Muscle layer of duodenum (tissue), 2 donors: ENCODE results near the gene OLIG1.
A peak's percentile ranks its signal among the peaks of the same experiment; 100 is the strongest.

Experiments
- H3K27ac ChIP-seq: one replicate; pipeline ENCODE4 v1.7.0; 2013; ENCODE audit warnings: mild to moderate bottlenecking, low read length
- H3K27me3 ChIP-seq: one replicate; pipeline ENCODE4 v1.7.0; 2013; ENCODE audit warnings: low read depth, mild to moderate bottlenecking, control low read depth, low read length
- H3K36me3 ChIP-seq, 2 donors: one replicate each; pipeline ENCODE4 v1.7.0; 2013; ENCODE audit warnings: low read length in 2 of 2, control low read depth in 1 of 2, mild to moderate bottlenecking in 1 of 2; ENCODE audit not compliant: insufficient read depth in 2 of 2, control insufficient read depth in 1 of 2
- H3K4me1 ChIP-seq, 2 donors: one replicate each; pipeline ENCODE4 v1.7.0; 2013; ENCODE audit warnings: low read length in 2 of 2, mild to moderate bottlenecking in 2 of 2, control low read depth in 1 of 2, moderate library complexity in 1 of 2; ENCODE audit not compliant: insufficient read depth in 2 of 2, control insufficient read depth in 1 of 2
- H3K4me3 ChIP-seq, 2 donors: one replicate each; pipeline ENCODE4 v1.7.0; 2013; ENCODE audit warnings: low read length in 2 of 2, low read depth in 1 of 2, mild to moderate bottlenecking in 1 of 2
- H3K9me3 ChIP-seq, 2 donors: one replicate each; pipeline ENCODE4 v1.7.0; 2013; ENCODE audit warnings: low read length in 2 of 2, control low read depth in 1 of 2, mild to moderate bottlenecking in 1 of 2; ENCODE audit not compliant: control insufficient read depth in 1 of 2
- donor health status: healthy.

The OLIG1 gene

DNA sequence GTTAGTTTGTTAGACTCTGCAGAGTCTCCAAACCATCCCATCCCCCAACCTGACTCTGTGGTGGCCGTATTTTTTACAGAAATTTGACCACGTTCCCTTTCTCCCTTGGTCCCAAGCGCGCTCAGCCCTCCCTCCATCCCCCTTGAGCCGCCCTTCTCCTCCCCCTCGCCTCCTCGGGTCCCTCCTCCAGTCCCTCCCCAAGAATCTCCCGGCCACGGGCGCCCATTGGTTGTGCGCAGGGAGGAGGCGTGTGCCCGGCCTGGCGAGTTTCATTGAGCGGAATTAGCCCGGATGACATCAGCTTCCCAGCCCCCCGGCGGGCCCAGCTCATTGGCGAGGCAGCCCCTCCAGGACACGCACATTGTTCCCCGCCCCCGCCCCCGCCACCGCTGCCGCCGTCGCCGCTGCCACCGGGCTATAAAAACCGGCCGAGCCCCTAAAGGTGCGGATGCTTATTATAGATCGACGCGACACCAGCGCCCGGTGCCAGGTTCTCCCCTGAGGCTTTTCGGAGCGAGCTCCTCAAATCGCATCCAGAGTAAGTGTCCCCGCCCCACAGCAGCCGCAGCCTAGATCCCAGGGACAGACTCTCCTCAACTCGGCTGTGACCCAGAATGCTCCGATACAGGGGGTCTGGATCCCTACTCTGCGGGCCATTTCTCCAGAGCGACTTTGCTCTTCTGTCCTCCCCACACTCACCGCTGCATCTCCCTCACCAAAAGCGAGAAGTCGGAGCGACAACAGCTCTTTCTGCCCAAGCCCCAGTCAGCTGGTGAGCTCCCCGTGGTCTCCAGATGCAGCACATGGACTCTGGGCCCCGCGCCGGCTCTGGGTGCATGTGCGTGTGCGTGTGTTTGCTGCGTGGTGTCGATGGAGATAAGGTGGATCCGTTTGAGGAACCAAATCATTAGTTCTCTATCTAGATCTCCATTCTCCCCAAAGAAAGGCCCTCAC, 44.2 kb upstream of the OLIG1 start, which contains the start of gene OLIG2:
OLIG2 (plus strand) TSS at position 447 of the 954 bp plus-strand sequence. CDS start 928 bp downstream, outside the sequence.
- peaks cover 3 to 62% of the 10 kb centered on the region in 2 donors for H3K4me1 ChIP-seq
- H3K27ac ChIP-seq = no peak within 1 kb of the TSS
- peak within 1 kb of the TSS in 1 of 2 donors; percentile 28 for H3K4me3 ChIP-seq
- H3K36me3 ChIP-seq = no peaks in the 10 kb centered on the region
- peaks cover 91% of the 10 kb centered on the region for H3K27me3 ChIP-seq
- no peaks in the 10 kb centered on the region for H3K9me3 ChIP-seq

DNA sequence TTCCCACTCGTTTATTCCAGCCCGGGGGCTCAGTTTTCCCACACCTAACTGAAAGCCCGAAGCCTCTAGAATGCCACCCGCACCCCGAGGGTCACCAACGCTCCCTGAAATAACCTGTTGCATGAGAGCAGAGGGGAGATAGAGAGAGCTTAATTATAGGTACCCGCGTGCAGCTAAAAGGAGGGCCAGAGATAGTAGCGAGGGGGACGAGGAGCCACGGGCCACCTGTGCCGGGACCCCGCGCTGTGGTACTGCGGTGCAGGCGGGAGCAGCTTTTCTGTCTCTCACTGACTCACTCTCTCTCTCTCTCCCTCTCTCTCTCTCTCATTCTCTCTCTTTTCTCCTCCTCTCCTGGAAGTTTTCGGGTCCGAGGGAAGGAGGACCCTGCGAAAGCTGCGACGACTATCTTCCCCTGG, 43.5 kb upstream of the OLIG1 start:
- H3K36me3 ChIP-seq = no peaks in the 10 kb centered on the region

DNA sequence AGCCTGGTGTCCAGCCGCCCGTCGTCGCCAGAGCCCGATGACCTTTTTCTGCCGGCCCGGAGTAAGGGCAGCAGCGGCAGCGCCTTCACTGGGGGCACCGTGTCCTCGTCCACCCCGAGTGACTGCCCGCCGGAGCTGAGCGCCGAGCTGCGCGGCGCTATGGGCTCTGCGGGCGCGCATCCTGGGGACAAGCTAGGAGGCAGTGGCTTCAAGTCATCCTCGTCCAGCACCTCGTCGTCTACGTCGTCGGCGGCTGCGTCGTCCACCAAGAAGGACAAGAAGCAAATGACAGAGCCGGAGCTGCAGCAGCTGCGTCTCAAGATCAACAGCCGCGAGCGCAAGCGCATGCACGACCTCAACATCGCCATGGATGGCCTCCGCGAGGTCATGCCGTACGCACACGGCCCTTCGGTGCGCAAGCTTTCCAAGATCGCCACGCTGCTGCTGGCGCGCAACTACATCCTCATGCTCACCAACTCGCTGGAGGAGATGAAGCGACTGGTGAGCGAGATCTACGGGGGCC, 43.0 kb upstream of the OLIG1 start:
- H3K9me3 ChIP-seq = no peaks in the 10 kb centered on the region
- H3K27ac ChIP-seq = no peak overlapping the region
- H3K36me3 ChIP-seq = no peaks in the 10 kb centered on the region
- peaks cover 92% of the 10 kb centered on the region for H3K27me3 ChIP-seq
- peaks cover 3 to 62% of the 10 kb centered on the region in 2 donors for H3K4me1 ChIP-seq
- peak overlapping the region in 1 of 2 donors; percentile 28 for H3K4me3 ChIP-seq

More for the DNA sequence above, 43.5 kb upstream of the OLIG1 start:
- Histone ChIP-seq H3K27me3 (peaks cover 91% of the 10 kb centered on the region), H3K4me1 (peaks cover 3 to 62% of the 10 kb centered on the region in 2 donors), H3K4me3 (no peak overlapping the region), H3K9me3 (no peaks in the 10 kb centered on the region), H3K27ac (no peak overlapping the region)

DNA sequence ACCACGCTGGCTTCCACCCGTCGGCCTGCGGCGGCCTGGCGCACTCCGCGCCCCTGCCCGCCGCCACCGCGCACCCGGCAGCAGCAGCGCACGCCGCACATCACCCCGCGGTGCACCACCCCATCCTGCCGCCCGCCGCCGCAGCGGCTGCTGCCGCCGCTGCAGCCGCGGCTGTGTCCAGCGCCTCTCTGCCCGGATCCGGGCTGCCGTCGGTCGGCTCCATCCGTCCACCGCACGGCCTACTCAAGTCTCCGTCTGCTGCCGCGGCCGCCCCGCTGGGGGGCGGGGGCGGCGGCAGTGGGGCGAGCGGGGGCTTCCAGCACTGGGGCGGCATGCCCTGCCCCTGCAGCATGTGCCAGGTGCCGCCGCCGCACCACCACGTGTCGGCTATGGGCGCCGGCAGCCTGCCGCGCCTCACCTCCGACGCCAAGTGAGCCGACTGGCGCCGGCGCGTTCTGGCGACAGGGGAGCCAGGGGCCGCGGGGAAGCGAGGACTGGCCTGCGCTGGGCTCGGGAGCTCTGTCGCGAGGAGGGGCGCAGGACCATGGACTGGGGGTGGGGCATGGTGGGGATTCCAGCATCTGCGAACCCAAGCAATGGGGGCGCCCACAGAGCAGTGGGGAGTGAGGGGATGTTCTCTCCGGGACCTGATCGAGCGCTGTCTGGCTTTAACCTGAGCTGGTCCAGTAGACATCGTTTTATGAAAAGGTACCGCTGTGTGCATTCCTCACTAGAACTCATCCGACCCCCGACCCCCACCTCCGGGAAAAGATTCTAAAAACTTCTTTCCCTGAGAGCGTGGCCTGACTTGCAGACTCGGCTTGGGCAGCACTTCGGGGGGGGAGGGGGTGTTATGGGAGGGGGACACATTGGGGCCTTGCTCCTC, 42.3 kb upstream of the OLIG1 start:
- Histone ChIP-seq H3K4me1 (peaks cover 3 to 60% of the 10 kb centered on the region in 2 donors), H3K27me3 (peaks cover 93% of the 10 kb centered on the region), H3K9me3 (no peaks in the 10 kb centered on the region), H3K27ac (no peak overlapping the region), H3K36me3 (no peaks in the 10 kb centered on the region), H3K4me3 (peak overlapping the region in 1 of 2 donors; percentile 28)

DNA sequence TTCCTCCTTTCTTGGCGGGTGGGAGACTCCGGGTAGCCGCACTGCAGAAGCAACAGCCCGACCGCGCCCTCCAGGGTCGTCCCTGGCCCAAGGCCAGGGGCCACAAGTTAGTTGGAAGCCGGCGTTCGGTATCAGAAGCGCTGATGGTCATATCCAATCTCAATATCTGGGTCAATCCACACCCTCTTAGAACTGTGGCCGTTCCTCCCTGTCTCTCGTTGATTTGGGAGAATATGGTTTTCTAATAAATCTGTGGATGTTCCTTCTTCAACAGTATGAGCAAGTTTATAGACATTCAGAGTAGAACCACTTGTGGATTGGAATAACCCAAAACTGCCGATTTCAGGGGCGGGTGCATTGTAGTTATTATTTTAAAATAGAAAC, 41.7 kb upstream of the OLIG1 start:
- H3K36me3 ChIP-seq = no peaks in the 10 kb centered on the region
- peaks cover 3 to 53% of the 10 kb centered on the region in 2 donors for H3K4me1 ChIP-seq
- no peaks in the 10 kb centered on the region for H3K9me3 ChIP-seq
- no peak overlapping the region for H3K27ac ChIP-seq
- peaks cover 91% of the 10 kb centered on the region for H3K27me3 ChIP-seq
- no peak overlapping the region for H3K4me3 ChIP-seq

DNA sequence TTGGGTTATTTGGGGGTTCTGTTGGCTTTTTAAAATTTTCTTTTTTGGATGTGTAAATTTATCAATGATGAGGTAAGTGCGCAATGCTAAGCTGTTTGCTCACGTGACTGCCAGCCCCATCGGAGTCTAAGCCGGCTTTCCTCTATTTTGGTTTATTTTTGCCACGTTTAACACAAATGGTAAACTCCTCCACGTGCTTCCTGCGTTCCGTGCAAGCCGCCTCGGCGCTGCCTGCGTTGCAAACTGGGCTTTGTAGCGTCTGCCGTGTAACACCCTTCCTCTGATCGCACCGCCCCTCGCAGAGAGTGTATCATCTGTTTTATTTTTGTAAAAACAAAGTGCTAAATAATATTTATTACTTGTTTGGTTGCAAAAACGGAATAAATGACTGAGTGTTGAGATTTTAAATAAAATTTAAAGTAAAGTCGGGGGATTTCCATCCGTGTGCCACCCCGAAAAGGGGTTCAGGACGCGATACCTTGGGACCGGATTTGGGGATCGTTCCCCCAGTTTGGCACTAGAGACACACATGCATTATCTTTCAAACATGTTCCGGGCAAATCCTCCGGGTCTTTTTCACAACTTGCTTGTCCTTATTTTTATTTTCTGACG, 41.1 kb upstream of the OLIG1 start:
- H3K27me3 ChIP-seq = peaks cover 90% of the 10 kb centered on the region
- H3K4me3 ChIP-seq = peak overlapping the region in 1 of 2 donors; percentile 41
- no peak overlapping the region for H3K27ac ChIP-seq
- no peaks in the 10 kb centered on the region for H3K36me3 ChIP-seq
- no peaks in the 10 kb centered on the region for H3K9me3 ChIP-seq
- H3K4me1 ChIP-seq = peaks cover 3 to 47% of the 10 kb centered on the region in 2 donors

DNA sequence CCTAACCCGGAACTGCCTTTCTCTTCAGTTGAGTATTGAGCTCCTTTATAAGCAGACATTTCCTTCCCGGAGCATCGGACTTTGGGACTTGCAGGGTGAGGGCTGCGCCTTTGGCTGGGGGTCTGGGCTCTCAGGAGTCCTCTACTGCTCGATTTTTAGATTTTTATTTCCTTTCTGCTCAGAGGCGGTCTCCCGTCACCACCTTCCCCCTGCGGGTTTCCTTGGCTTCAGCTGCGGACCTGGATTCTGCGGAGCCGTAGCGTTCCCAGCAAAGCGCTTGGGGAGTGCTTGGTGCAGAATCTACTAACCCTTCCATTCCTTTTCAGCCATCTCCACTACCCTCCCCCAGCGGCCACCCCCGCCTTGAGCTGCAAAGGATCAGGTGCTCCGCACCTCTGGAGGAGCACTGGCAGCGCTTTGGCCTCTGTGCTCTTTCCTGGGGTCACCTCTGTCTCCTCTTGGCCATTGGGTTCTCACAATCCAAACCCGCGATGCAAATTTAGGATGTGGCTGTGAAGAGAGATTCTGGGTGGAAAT, 40.5 kb upstream of the OLIG1 start:
- Histone ChIP-seq H3K9me3 (no peaks in the 10 kb centered on the region), H3K36me3 (no peaks in the 10 kb centered on the region), H3K27me3 (peaks cover 86% of the 10 kb centered on the region), H3K4me1 (peaks cover 3 to 42% of the 10 kb centered on the region in 2 donors), H3K4me3 (peak overlapping the region in 1 of 2 donors; percentile 41), H3K27ac (no peak overlapping the region)

DNA sequence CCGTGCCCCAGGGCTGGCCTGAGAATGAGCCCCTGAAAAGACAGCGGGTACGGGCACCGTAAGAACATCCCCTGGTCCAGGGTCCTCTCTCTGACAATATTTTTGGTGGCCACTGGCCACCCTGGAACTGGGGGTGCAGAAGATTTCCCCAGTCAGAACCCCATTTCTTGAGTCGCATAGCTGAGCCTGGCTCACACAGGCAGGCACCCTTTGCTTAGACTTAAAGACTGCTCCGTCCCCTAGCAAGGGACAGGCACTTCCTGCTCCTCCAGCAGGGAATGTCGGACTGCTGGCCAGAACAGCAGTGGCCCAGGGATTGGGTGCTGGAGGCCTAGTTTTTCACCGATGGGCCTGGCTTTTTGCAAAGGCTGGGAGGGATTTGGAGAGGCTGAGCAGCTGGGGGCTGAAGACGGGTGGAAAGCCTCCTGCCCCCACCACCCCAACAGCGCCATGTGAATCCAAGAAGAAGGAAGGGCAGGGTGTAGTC, 39.9 kb upstream of the OLIG1 start:
- Histone ChIP-seq H3K4me1 (peaks cover 3 to 39% of the 10 kb centered on the region in 2 donors), H3K4me3 (no peak overlapping the region), H3K36me3 (no peaks in the 10 kb centered on the region), H3K27ac (no peak overlapping the region), H3K9me3 (no peaks in the 10 kb centered on the region), H3K27me3 (peaks cover 85% of the 10 kb centered on the region)

DNA sequence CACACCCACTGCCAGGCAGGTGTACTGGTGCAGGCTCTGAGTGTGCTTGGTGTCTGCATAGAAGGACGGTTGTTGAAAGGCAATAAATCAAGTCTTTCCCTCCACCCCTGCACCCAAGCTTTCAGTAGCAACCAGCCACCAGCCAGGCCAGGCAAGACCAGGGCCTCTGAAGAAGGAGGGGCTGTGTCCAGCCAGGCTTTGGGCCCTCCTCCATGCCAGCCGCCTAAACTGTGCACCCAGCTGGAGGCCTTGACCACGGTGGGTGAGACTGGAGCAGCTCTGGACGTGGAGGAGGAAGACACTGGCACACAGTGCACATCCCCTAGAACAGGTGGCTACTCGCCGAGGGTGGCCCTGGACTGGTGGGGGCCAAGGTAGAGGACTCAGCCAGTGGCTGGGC, 39.3 kb upstream of the OLIG1 start:
- Histone ChIP-seq H3K4me3 (no peak overlapping the region), H3K4me1 (peaks cover 3 to 33% of the 10 kb centered on the region in 2 donors), H3K27me3 (peaks cover 79% of the 10 kb centered on the region), H3K9me3 (no peaks in the 10 kb centered on the region), H3K36me3 (no peaks in the 10 kb centered on the region), H3K27ac (no peak overlapping the region)

DNA sequence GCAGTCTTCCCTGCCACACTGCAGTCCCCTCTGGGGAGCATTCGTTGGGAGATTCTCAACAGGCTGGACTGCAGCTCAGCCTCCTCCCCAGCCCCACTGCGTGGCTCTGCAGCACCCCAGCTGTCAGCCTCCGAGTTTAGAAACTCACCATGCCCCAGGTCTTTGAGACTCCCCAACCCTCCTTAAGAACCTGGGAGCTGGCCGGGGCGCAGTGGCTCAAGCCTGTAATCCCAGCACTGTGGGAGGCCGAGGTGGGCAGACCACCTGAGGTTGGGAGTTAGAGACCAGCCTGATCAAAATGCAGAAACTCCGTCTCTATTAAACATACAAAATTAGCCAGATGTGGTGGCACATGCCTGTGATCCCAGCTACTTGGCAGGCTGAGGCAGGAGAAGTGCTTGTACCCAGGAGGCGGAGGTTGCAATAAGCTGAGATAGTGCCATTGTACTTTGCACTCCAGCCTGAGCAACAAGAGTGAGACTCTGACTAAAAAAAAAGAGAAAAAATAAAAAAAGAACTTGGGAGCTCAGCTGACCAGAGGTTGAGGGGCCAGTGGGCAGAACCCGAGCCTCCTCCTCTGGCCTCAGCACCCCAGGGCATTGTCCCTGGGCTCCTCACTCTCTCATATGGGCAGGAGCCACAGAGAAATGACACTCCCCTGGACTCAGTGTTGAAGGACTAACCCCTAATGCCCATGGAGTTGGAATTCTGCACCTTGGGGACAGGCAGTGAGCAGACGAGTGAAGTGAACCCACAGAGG, 38.6 kb upstream of the OLIG1 start:
- H3K9me3 ChIP-seq = no peaks in the 10 kb centered on the region
- H3K27me3 ChIP-seq = peaks cover 72% of the 10 kb centered on the region
- peaks cover 3 to 26% of the 10 kb centered on the region in 2 donors for H3K4me1 ChIP-seq

More for the DNA sequence above, 38.6 kb upstream of the OLIG1 start:
- H3K27ac ChIP-seq = no peak overlapping the region
- H3K36me3 ChIP-seq = no peaks in the 10 kb centered on the region
- H3K4me3 ChIP-seq = no peak overlapping the region
